ENCODE results near the gene SPIC.

The SPIC gene

DNA sequence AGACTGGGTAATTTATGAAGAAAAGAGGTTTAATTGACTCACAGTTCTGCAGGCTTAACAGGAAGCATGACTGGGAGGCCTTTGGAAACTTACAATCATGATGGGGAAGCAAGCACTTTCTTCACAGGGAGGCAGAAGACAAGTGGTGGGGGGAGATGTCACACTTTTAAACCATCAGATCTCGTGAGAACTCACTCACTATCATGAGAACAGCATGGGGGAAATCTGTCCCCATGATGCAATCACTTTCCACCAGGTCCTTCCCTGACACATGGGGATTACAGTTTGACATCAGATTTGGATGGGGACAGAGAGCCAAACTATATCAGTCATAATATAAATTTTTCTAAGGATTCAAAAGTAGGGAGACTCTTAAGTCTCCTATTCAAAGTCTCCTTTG is 46.0 kb downstream of the SPIC start:
- DNase-seq, result no peak
- H3K4me1 ChIP-seq (ENCODE audit: control insufficient read depth, insufficient read depth, low read length, poor library complexity, severe bottlenecking), result no peaks in the 10 kb centered on the region
- H3K36me3 ChIP-seq (ENCODE audit: control insufficient read depth, insufficient read depth, low read length), result no peaks in the 10 kb centered on the region
- H3K27me3 ChIP-seq (replicated peaks; ENCODE audit: control insufficient read depth, insufficient read depth, low read length, poor library complexity, severe bottlenecking), result no peaks in the 10 kb centered on the region
- H3K4me3 ChIP-seq (ENCODE audit: insufficient read depth, low read depth, low read length, poor library complexity, severe bottlenecking), result no peak overlapping the region
- H3K9me3 ChIP-seq (ENCODE audit: control insufficient read depth, low read length), result no peaks in the 10 kb centered on the region
- H3K27ac ChIP-seq (ENCODE audit: insufficient read depth, low read length, poor library complexity, severe bottlenecking), result no peak overlapping the region

- Histone ChIP-seq H3K36me3 (ENCODE audit: control insufficient read depth, insufficient read depth, low read length) (no peaks in the 10 kb centered on the region), H3K4me3 (ENCODE audit: insufficient read depth, low read depth, low read length, poor library complexity, severe bottlenecking) (no peak overlapping the region), H3K4me1 (ENCODE audit: control insufficient read depth, insufficient read depth, low read length, poor library complexity, severe bottlenecking) (no peaks in the 10 kb centered on the region), H3K9me3 (ENCODE audit: control insufficient read depth, low read length) (no peaks in the 10 kb centered on the region), H3K27ac (ENCODE audit: insufficient read depth, low read length, poor library complexity, severe bottlenecking) (no peak overlapping the region), H3K27me3 (replicated peaks; ENCODE audit: control insufficient read depth, insufficient read depth, low read length, poor library complexity, severe bottlenecking) (no peaks in the 10 kb centered on the region)
- DNase-seq, result no peak
Observed at GRCh38 chr12:101527682-101528081, 52.5 kb downstream of the SPIC start.

DNA sequence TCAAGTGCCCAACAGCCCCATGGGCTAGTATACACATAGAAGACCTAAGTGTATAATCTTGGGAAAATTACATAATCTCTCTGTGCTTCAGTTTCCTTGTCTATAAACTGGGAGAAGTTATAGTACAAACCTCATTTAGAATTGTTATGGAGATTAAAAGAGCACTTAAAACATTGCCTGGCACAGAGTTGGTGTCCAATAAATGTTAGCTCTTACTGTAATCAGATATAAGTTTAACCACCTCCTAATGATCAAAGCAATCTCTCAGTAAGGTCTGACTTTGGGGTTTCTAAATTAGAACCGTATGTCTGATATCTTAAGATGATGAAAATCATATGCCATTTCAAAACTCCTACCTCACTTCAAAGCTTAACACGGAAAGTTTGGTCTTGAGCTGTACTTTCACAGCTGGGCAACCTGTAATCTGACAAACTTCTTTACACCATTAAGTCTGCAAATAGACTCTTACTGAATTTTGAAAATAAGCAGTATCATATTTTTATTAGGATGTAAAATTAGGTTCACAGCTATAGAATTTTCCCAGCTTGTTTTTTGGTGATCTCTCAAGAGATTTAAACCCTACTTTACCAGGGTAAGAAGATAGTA is 61.0 kb downstream of the SPIC start:
- Histone ChIP-seq H3K4me1 (ENCODE audit: control insufficient read depth, insufficient read depth, low read length, poor library complexity, severe bottlenecking) (no peaks in the 10 kb centered on the region), H3K36me3 (ENCODE audit: control insufficient read depth, insufficient read depth, low read length) (no peaks in the 10 kb centered on the region), H3K27ac (ENCODE audit: insufficient read depth, low read length, poor library complexity, severe bottlenecking) (no peak overlapping the region), H3K9me3 (ENCODE audit: control insufficient read depth, low read length) (no peaks in the 10 kb centered on the region), H3K4me3 (ENCODE audit: insufficient read depth, low read depth, low read length, poor library complexity, severe bottlenecking) (no peak overlapping the region), H3K27me3 (replicated peaks; ENCODE audit: control insufficient read depth, insufficient read depth, low read length, poor library complexity, severe bottlenecking) (no peaks in the 10 kb centered on the region)
- no peak for DNase-seq
